MG63 (cell line): ENCODE data around the gene SHISA8. TPM values are rescaled to one million over a fixed set of nuclear protein-coding genes. Genes with fewer than 3 reads are reported as not detected.
"Not testable (repeated sequence)": the region's sequence is repeated elsewhere in the genome, so short reads cannot be mapped to it uniquely, and the experiment has no call there.

Experiments used
- DNase-seq: peaks from one replicate; pipeline ENCODE4 v3.0.0-alpha.2; 2020
- H3K27me3 ChIP-seq: fragments of 250-450 bp; sonication (Bioruptor Pico); 2 replicates; pipeline ENCODE4 v1.5.1; 2020; ENCODE audit warnings: mild to moderate bottlenecking, moderate library complexity
- H3K36me3 ChIP-seq: fragments of 250-450 bp; sonication (Bioruptor Pico); 2 replicates; pipeline ENCODE4 v1.5.1; 2020; ENCODE audit warnings: mild to moderate bottlenecking, moderate library complexity
- H3K4me3 ChIP-seq: fragments of 250-450 bp; sonication (Bioruptor Pico); 2 replicates; pipeline ENCODE4 v1.5.1; 2020; ENCODE audit warnings: mild to moderate bottlenecking, moderate library complexity
- H3K9me3 ChIP-seq: fragments of 250-450 bp; sonication (Bioruptor Pico); 2 replicates; pipeline ENCODE4 v1.5.1; 2020; ENCODE audit warnings: mild to moderate bottlenecking, moderate library complexity
- total RNA-seq: library from RNA; depleted of rRNA; stranded (reverse); fragments of >200 nt; shearing (Covaris generic); gene quantifications from 2 replicates; pipeline ENCODE4 v1.2.3, GENCODE V29; 2014; ENCODE audit warnings: low replicate concordance

The SHISA8 gene
- total RNA-seq, 1 experiment from 2014 or later, result not detected

GRCh38 chr22:41892721-41893120, 22.2 kb downstream of the SHISA8 start:
- no peaks in the 10 kb centered on the region for H3K9me3 ChIP-seq
- H3K4me3 ChIP-seq, result no peak overlapping the region
- no peaks in the 10 kb centered on the region for H3K27me3 ChIP-seq
- peaks cover 35% of the 10 kb centered on the region for H3K36me3 ChIP-seq
- no peak for DNase-seq

- Histone ChIP-seq H3K36me3 (peaks cover 39% of the 10 kb centered on the region), H3K4me3 (no peak overlapping the region), H3K9me3 (no peaks in the 10 kb centered on the region), H3K27me3 (no peaks in the 10 kb centered on the region)
- DNase-seq, result no peak
These were observed 23.5 kb downstream of the SHISA8 start for GRCh38 chr22:41891407-41891806.

- no peaks in the 10 kb centered on the region for H3K9me3 ChIP-seq
- peaks cover 55% of the 10 kb centered on the region for H3K36me3 ChIP-seq
- DNase-seq, result no peak
- no peak overlapping the region for H3K4me3 ChIP-seq
- no peaks in the 10 kb centered on the region for H3K27me3 ChIP-seq
These were observed 26.2 kb downstream of the SHISA8 start for GRCh38 chr22:41888627-41889200.

GRCh38 chr22:41885516-41885915, 29.4 kb downstream of the SHISA8 start:
- Histone ChIP-seq H3K27me3 (no peaks in the 10 kb centered on the region), H3K36me3 (peaks cover 67% of the 10 kb centered on the region), H3K9me3 (no peaks in the 10 kb centered on the region), H3K4me3 (no peak overlapping the region)
- no peak for DNase-seq

GRCh38 chr22:41885116-41885515, 29.8 kb downstream of the SHISA8 start:
- no peak for DNase-seq
- Histone ChIP-seq H3K9me3 (no peaks in the 10 kb centered on the region), H3K27me3 (no peaks in the 10 kb centered on the region), H3K4me3 (no peak overlapping the region), H3K36me3 (peaks cover 69% of the 10 kb centered on the region)

- DNase-seq, result no peak
- Histone ChIP-seq H3K9me3 (no peaks in the 10 kb centered on the region), H3K36me3 (peaks cover 65% of the 10 kb centered on the region)
These were observed 31.5 kb downstream of the SHISA8 start for GRCh38 chr22:41883400-41883799.

GRCh38 chr22:41880653-41881052, 34.2 kb downstream of the SHISA8 start:
- Histone ChIP-seq H3K4me3 (no peak overlapping the region), H3K36me3 (peaks cover 66% of the 10 kb centered on the region)

More at GRCh38 chr22:41883400-41883799, 31.5 kb downstream of the SHISA8 start:
- Histone ChIP-seq H3K4me3 (no peak overlapping the region), H3K27me3 (no peaks in the 10 kb centered on the region)

GRCh38 chr22:41876675-41877074, 38.2 kb downstream of the SHISA8 start:
- no peak for DNase-seq
- H3K4me3 ChIP-seq, result no peak overlapping the region
- H3K27me3 ChIP-seq, result no peaks in the 10 kb centered on the region
- H3K9me3 ChIP-seq, result no peaks in the 10 kb centered on the region
- peaks cover 55% of the 10 kb centered on the region for H3K36me3 ChIP-seq

More at GRCh38 chr22:41880653-41881052, 34.2 kb downstream of the SHISA8 start:
- no peaks in the 10 kb centered on the region for H3K27me3 ChIP-seq
- H3K9me3 ChIP-seq, result no peaks in the 10 kb centered on the region
- no peak for DNase-seq

GRCh38 chr22:41876275-41876674, 38.6 kb downstream of the SHISA8 start:
- DNase-seq, result no peak
- Histone ChIP-seq H3K27me3 (no peaks in the 10 kb centered on the region), H3K36me3 (peaks cover 58% of the 10 kb centered on the region)

GRCh38 chr22:41875531-41876270, 39.2 kb downstream of the SHISA8 start:
- H3K9me3 ChIP-seq, result no peaks in the 10 kb centered on the region
- H3K36me3 ChIP-seq, result peaks cover 58% of the 10 kb centered on the region
- H3K4me3 ChIP-seq, result no peak overlapping the region
- no peak for DNase-seq
- H3K27me3 ChIP-seq, result no peaks in the 10 kb centered on the region

More at GRCh38 chr22:41876275-41876674, 38.6 kb downstream of the SHISA8 start:
- no peaks in the 10 kb centered on the region for H3K9me3 ChIP-seq
- no peak overlapping the region for H3K4me3 ChIP-seq

- no peaks in the 10 kb centered on the region for H3K27me3 ChIP-seq
- no peak overlapping the region for H3K4me3 ChIP-seq
- no peaks in the 10 kb centered on the region for H3K9me3 ChIP-seq
- no peak for DNase-seq
- peaks cover 52% of the 10 kb centered on the region for H3K36me3 ChIP-seq
These were observed 40.8 kb downstream of the SHISA8 start for GRCh38 chr22:41874090-41874489.

GRCh38 chr22:41873391-41873790, 41.5 kb downstream of the SHISA8 start:
- Histone ChIP-seq H3K4me3 (no peak overlapping the region), H3K36me3 (peaks cover 56% of the 10 kb centered on the region), H3K27me3 (no peaks in the 10 kb centered on the region), H3K9me3 (no peaks in the 10 kb centered on the region)
- no peak for DNase-seq

GRCh38 chr22:41870786-41871185, 44.1 kb downstream of the SHISA8 start:
- Histone ChIP-seq H3K36me3 (peaks cover 47% of the 10 kb centered on the region), H3K9me3 (no peaks in the 10 kb centered on the region), H3K27me3 (no peaks in the 10 kb centered on the region), H3K4me3 (no peak overlapping the region)
- DNase-seq, result no peak

- H3K9me3 ChIP-seq, DNase-seq, H3K27me3 ChIP-seq, H3K4me3 ChIP-seq: not testable (repeated sequence)
- peaks cover 40% of the 10 kb centered on the region for H3K36me3 ChIP-seq
These were observed 44.8 kb downstream of the SHISA8 start for GRCh38 chr22:41870081-41870480.

GRCh38 chr22:41868556-41868955, 46.3 kb downstream of the SHISA8 start:
- Histone ChIP-seq H3K36me3 (peaks cover 34% of the 10 kb centered on the region), H3K9me3 (no peaks in the 10 kb centered on the region), H3K27me3 (no peaks in the 10 kb centered on the region), H3K4me3 (no peak overlapping the region)
- DNase-seq, result no peak

GRCh38 chr22:41863472-41863871, 51.4 kb downstream of the SHISA8 start:
- Histone ChIP-seq H3K36me3 (peaks cover 12% of the 10 kb centered on the region), H3K27me3 (no peaks in the 10 kb centered on the region), H3K4me3 (no peak overlapping the region), H3K9me3 (no peaks in the 10 kb centered on the region)
- no peak for DNase-seq

- Histone ChIP-seq H3K9me3 (no peaks in the 10 kb centered on the region), H3K4me3 (no peak overlapping the region), H3K36me3 (peaks cover 13% of the 10 kb centered on the region), H3K27me3 (no peaks in the 10 kb centered on the region)
- DNase-seq, result no peak
These were observed 52.2 kb downstream of the SHISA8 start for GRCh38 chr22:41862530-41863266.
